OCI-LY7 (cell line): ENCODE data around the gene MS4A18.

Experiments used
- EZH2phosphoT487 ChIP-seq: fragments of 200-600 bp; sonication (generic); IDR thresholded peaks from 2 replicates; pipeline ENCODE4 v1.6.1; 2018; ENCODE audit warnings: low read depth, borderline replicate concordance, mild to moderate bottlenecking, mixed run types, antibody characterized with exemption, low read length, moderate library complexity, mixed read lengths
- TF ChIP-seq, protein P1 (sequence below): fragments of 200-600 bp; sonication (generic); conservative IDR thresholded peaks from 2 replicates; pipeline ENCODE4 v1.5.1; 2014; ENCODE audit warnings: mild to moderate bottlenecking, antibody characterized with exemption, low read length, moderate library complexity, mixed read lengths

DNA sequence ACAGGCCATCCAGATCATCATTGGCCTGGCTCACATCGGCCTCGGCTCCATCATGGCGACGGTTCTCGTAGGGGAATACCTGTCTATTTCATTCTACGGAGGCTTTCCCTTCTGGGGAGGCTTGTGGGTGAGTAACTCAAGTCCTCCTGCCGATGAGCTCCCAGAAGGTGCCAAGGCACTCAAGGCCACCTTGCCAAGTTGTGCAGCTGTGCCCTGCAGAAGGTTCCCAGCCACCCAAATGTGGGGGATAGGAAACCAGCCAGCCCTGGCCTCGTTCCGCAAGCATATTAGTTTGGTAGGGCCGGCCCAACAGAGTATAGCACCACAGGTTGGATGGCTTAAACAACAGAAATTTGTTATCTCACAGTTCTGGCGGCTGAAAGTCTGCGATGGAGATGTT lies 21.1 kb upstream of the MS4A18 start:
- TF ChIP-seq, protein P1, sequence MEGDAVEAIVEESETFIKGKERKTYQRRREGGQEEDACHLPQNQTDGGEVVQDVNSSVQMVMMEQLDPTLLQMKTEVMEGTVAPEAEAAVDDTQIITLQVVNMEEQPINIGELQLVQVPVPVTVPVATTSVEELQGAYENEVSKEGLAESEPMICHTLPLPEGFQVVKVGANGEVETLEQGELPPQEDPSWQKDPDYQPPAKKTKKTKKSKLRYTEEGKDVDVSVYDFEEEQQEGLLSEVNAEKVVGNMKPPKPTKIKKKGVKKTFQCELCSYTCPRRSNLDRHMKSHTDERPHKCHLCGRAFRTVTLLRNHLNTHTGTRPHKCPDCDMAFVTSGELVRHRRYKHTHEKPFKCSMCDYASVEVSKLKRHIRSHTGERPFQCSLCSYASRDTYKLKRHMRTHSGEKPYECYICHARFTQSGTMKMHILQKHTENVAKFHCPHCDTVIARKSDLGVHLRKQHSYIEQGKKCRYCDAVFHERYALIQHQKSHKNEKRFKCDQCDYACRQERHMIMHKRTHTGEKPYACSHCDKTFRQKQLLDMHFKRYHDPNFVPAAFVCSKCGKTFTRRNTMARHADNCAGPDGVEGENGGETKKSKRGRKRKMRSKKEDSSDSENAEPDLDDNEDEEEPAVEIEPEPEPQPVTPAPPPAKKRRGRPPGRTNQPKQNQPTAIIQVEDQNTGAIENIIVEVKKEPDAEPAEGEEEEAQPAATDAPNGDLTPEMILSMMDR: no peak
- no peak for TF ChIP-seq EZH2phosphoT487
